Caco-2 (cell line): Measurements from ENCODE around the gene ATP1A3. TPM values are rescaled to one million over a fixed set of nuclear protein-coding genes. Genes with fewer than 3 reads are reported as not detected.

Experiments
- BruUV-seq: library from RNA; stranded (reverse); fragments of 400-500 nt; replicated peaks from 2 replicates; lab custom pipeline; 2021; lab: Mats Ljungman, UMichigan
- CTCF ChIA-PET: fragments of 300-600 bp; sonication (Branson Sonifier 250); formaldehyde crosslinking; loops from one replicate; lab custom pipeline; 2022; ENCODE audit warnings: antibody characterized with exemption; lab: Charles Lee
- POLR2A ChIA-PET: fragments of 300-600 bp; sonication (Branson Sonifier 250); formaldehyde crosslinking; loops from one replicate; lab custom pipeline; 2022; ENCODE audit warnings: antibody characterized with exemption; lab: Charles Lee
- DNase-seq, 2 experiments: peaks; one replicate each; pipeline versions ENCODE4 v3.0.0 to v3.0.0-alpha.2; 2020 to 2022
- H3K27me3 ChIP-seq: replicated peaks from 2 replicates; pipeline ENCODE4 v1.6.0; 2011; ENCODE audit warnings: low read length; ENCODE audit not compliant: control insufficient read depth, insufficient read depth
- H3K36me3 ChIP-seq: 2 replicates; pipeline ENCODE4 v1.5.1; 2011; ENCODE audit warnings: low read length; ENCODE audit not compliant: control insufficient read depth, insufficient read depth
- H3K4me1 ChIP-seq: fragments of 250-450 bp; sonication (Bioruptor Pico); 2 replicates; pipeline ENCODE4 v1.5.1; 2020; ENCODE audit warnings: mild to moderate bottlenecking
- H3K4me3 ChIP-seq: 2 replicates; pipeline ENCODE4 v1.5.1; 2011; ENCODE audit warnings: low read depth, mild to moderate bottlenecking, control low read depth, low read length
- H3K9me3 ChIP-seq: fragments of 250-450 bp; sonication (Bioruptor Pico); 2 replicates; pipeline ENCODE4 v1.5.1; 2020; ENCODE audit warnings: mild to moderate bottlenecking, moderate library complexity
- H3K27ac Mint-ChIP-seq: one replicate; pipeline ENCODE4 v1.8.0; 2022; ENCODE audit warnings: mixed read lengths; ENCODE audit not compliant: unreplicated experiment
- H3K27me3 Mint-ChIP-seq: one replicate; pipeline ENCODE4 v1.8.0; 2022; ENCODE audit warnings: mixed read lengths; ENCODE audit not compliant: insufficient read depth, unreplicated experiment
- H3K36me3 Mint-ChIP-seq: one replicate; pipeline ENCODE4 v1.8.0; 2022; ENCODE audit warnings: mild to moderate bottlenecking, mixed read lengths; ENCODE audit not compliant: insufficient read depth, unreplicated experiment
- H3K4me1 Mint-ChIP-seq: one replicate; pipeline ENCODE4 v1.8.0; 2022; ENCODE audit warnings: low read depth, mixed read lengths; ENCODE audit not compliant: unreplicated experiment
- H3K4me3 Mint-ChIP-seq: one replicate; pipeline ENCODE4 v1.8.0; 2022; ENCODE audit warnings: mild to moderate bottlenecking, moderate library complexity, mixed read lengths; ENCODE audit not compliant: unreplicated experiment
- H3K9me3 Mint-ChIP-seq: one replicate; pipeline ENCODE4 v1.8.0; 2022; ENCODE audit warnings: mixed read lengths; ENCODE audit not compliant: unreplicated experiment
- CTCF ChIP-seq, 2 experiments: fragments of 200-600 bp in 1 of 2; IDR thresholded peaks; 1 replicate in 1 of 2; 2 replicates in 1 of 2; pipeline versions ENCODE4 v1.5.1 to v1.8.0; 2011 to 2022; ENCODE audit warnings: antibody characterized with exemption in 1 of 2, control low read depth in 1 of 2, inconsistent platforms in 1 of 2, low read depth in 1 of 2, low read length in 1 of 2, mild to moderate bottlenecking in 1 of 2, moderate library complexity in 1 of 2; ENCODE audit not compliant: insufficient read depth in 1 of 2, severe bottlenecking in 1 of 2, unreplicated experiment in 1 of 2
- intact Hi-C: fragments of 100-400 bp; cut with micrococcal nuclease; formaldehyde crosslinking; loops from one replicate; pipeline ENCODE4 v1.10.0; 2022; ENCODE audit not compliant: unreplicated experiment
- total RNA-seq: library from RNA; stranded (reverse); gene quantifications from 2 replicates; pipeline ENCODE4 v1.2.3, GENCODE V29; 2022

ATP1A3 gene
- total RNA-seq, 1 experiment from 2014 or later: 0.54 TPM

DNA sequence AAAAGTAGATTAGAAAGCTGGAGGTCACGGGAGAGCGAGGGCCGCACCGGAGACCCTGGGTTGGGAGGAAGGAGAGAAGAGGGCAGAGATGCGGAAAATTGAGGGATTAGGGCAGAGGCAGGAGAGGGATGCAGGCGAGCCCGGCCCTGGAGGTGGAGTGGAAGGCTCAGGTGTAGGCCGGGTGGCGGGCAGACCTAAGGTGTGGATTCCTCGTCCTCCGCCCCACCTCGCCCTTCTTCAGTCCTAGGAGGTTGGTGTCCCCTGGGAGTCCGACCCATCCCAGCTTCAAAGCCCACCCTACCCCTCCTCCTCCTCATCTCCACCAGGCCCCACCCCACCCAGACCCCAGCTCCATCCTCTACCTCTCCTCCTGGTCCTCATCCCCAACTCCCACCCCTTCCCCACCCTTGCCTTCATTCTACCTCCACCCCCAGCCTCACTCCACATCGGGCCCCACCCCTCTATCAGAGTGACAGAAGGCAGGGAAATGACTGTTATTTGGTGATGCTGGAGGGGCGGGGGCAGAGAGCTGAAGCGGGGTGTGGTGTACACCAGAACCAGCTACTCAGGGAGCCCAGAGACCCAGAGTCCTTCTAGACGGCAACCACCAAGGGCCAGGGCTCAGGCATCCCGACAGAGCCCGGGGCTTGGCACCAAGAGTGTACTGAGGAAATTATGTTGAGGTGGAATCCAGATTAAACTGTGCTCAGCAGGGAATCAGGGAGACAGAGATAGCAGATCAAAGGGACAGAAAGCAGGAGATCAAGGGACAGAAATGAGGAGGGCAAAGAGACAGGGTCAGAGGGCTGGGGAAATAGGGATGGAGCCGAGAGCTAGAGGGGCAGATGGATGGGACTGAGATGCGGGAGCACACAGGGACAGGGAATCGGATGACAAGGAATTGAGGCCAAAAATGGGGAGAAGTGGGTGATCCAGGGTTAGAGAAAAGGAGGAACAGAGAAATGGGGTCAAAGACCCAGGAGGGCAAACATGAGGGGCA, 72.2 kb downstream of the ATP1A3 start:
- POLR2A ChIA-PET: no interaction called here
- no peak overlapping the region for H3K4me3 Mint-ChIP-seq
- Histone ChIP-seq H3K9me3 (no peaks in the 10 kb centered on the region), H3K4me3 (no peak overlapping the region), H3K27me3 (no peaks in the 10 kb centered on the region; the same call in 1 of the 2 replicates), H3K36me3 (no peaks in the 10 kb centered on the region), H3K4me1 (no peaks in the 10 kb centered on the region)
- H3K27ac Mint-ChIP-seq: no peak overlapping the region
- no peaks in the 10 kb centered on the region for H3K36me3 Mint-ChIP-seq
- H3K27me3 Mint-ChIP-seq: peaks cover 7% of the 10 kb centered on the region
- CTCF ChIA-PET: no interaction called here
- no TSS peak for BruUV-seq
- TF ChIP-seq CTCF (IDR thresholded peaks at IDR 0.05; ENCODE audit: insufficient read depth in 1 of 2, low read depth in 1 of 2, low read length in 1 of 2, severe bottlenecking in 1 of 2, unreplicated experiment in 1 of 2): no peak
- DNase-seq: no peak
- H3K9me3 Mint-ChIP-seq: no peaks in the 10 kb centered on the region
- intact Hi-C loops: no loop called here
- H3K4me1 Mint-ChIP-seq: peaks cover 13% of the 10 kb centered on the region

GRCh38 chr19:41920882-41921576, 73.0 kb downstream of the ATP1A3 start:
- intact Hi-C loops: no loop called here
- Histone ChIP-seq H3K4me1 (no peaks in the 10 kb centered on the region), H3K36me3 (no peaks in the 10 kb centered on the region), H3K9me3 (no peaks in the 10 kb centered on the region), H3K4me3 (no peak overlapping the region), H3K27me3 (no peaks in the 10 kb centered on the region; the same call in 1 of the 2 replicates)
- no TSS peak for BruUV-seq
- ChIA-PET POLR2A (no interaction called here), CTCF (no interaction called here)
- peaks cover 7% of the 10 kb centered on the region for H3K27me3 Mint-ChIP-seq
- H3K4me1 Mint-ChIP-seq: peaks cover 13% of the 10 kb centered on the region
- no peaks in the 10 kb centered on the region for H3K9me3 Mint-ChIP-seq
- no peak for TF ChIP-seq CTCF (IDR thresholded peaks at IDR 0.05; ENCODE audit: insufficient read depth in 1 of 2, low read depth in 1 of 2, low read length in 1 of 2, severe bottlenecking in 1 of 2, unreplicated experiment in 1 of 2)
- H3K4me3 Mint-ChIP-seq: no peak overlapping the region
- no peak overlapping the region for H3K27ac Mint-ChIP-seq
- DNase-seq: no peak
- no peaks in the 10 kb centered on the region for H3K36me3 Mint-ChIP-seq

- intact Hi-C loops: no loop called here
- TF ChIP-seq CTCF (IDR thresholded peaks at IDR 0.05; ENCODE audit: insufficient read depth in 1 of 2, low read depth in 1 of 2, low read length in 1 of 2, severe bottlenecking in 1 of 2, unreplicated experiment in 1 of 2): no peak
- Mint-ChIP-seq H3K36me3 (no peaks in the 10 kb centered on the region), H3K9me3 (no peaks in the 10 kb centered on the region), H3K4me3 (no peak overlapping the region), H3K27me3 (peaks cover 7% of the 10 kb centered on the region), H3K4me1 (peaks cover 13% of the 10 kb centered on the region), H3K27ac (no peak overlapping the region)
- DNase-seq: no peak
- H3K36me3 ChIP-seq: no peaks in the 10 kb centered on the region
- no peaks in the 10 kb centered on the region for H3K9me3 ChIP-seq
- H3K27me3 ChIP-seq: no peaks in the 10 kb centered on the region; the same call in 1 of the 2 replicates
- no peak overlapping the region for H3K4me3 ChIP-seq
- POLR2A ChIA-PET: no interaction called here
- CTCF ChIA-PET: no interaction called here
- no peaks in the 10 kb centered on the region for H3K4me1 ChIP-seq
- no TSS peak for BruUV-seq
These were observed 73.9 kb downstream of the ATP1A3 start for GRCh38 chr19:41919948-41920712.
